Glutamatergic neuron (in vitro differentiated cells): ENCODE results near the gene COL20A1. TPM values are rescaled to one million over a fixed set of nuclear protein-coding genes. Genes with fewer than 3 reads are reported as not detected.

Source experiments
- DNase-seq: peaks from one replicate; pipeline ENCODE4 v3.0.0; 2022
- H3K27ac Mint-ChIP-seq: one replicate; pipeline ENCODE4 v1.8.0; 2020; ENCODE audit warnings: mild to moderate bottlenecking, mixed read lengths, inconsistent platforms; ENCODE audit not compliant: unreplicated experiment
- H3K27me3 Mint-ChIP-seq: one replicate; pipeline ENCODE4 v1.8.0; 2020; ENCODE audit warnings: mild to moderate bottlenecking, moderate library complexity, mixed read lengths, inconsistent platforms; ENCODE audit not compliant: unreplicated experiment
- H3K36me3 Mint-ChIP-seq: one replicate; pipeline ENCODE4 v1.8.0; 2020; ENCODE audit warnings: mild to moderate bottlenecking, mixed read lengths, inconsistent platforms; ENCODE audit not compliant: unreplicated experiment
- H3K4me1 Mint-ChIP-seq: one replicate; pipeline ENCODE4 v1.8.0; 2020; ENCODE audit warnings: mild to moderate bottlenecking, low read depth, mixed read lengths, inconsistent platforms; ENCODE audit not compliant: unreplicated experiment
- H3K4me3 Mint-ChIP-seq: one replicate; pipeline ENCODE4 v1.8.0; 2020; ENCODE audit warnings: mild to moderate bottlenecking, mixed read lengths, inconsistent platforms; ENCODE audit not compliant: unreplicated experiment
- H3K9me3 Mint-ChIP-seq: one replicate; pipeline ENCODE4 v1.8.0; 2020; ENCODE audit warnings: mild to moderate bottlenecking, moderate library complexity, mixed read lengths, inconsistent platforms; ENCODE audit not compliant: unreplicated experiment
- total RNA-seq: library from RNA; stranded (reverse); fragmentation: NEBNext Ultra II Directional; extraction: Animal tissue kit (Norgen Biotek cat#: 25700); gene quantifications from one replicate; pipeline ENCODE4 v1.2.1, GENCODE V29; 2021; ENCODE audit not compliant: unreplicated experiment
- TF ChIP-seq, protein P1 (sequence below): fragments of 200-600 bp; sonication (generic); IDR thresholded peaks from one replicate; pipeline ENCODE4 v1.5.0; 2021; ENCODE audit not compliant: partially characterized antibody, unreplicated experiment

COL20A1 gene
- total RNA-seq, 1 donor from 2014 or later: 2.1 TPM

DNA sequence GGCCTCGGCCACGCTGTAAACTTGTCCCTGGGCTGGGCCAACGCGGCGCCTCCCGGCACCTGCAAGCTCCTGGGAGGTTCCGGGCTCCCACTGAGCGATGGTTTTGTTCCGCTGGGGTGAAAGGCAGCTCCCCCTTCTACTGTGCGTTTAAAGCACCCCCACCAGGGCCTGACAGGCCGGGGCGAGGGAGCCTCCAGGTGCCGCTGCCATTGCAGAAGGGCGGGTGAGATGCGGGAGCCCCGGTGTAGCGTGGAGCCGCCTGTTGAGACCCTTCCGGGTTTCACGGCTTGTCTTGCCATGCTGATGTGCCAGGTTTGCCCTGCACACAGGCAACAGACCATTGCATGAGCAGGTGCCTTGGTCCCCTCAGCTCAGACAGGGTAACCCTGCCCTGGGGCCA lies 2.9 kb downstream of the COL20A1 start:
- H3K36me3 Mint-ChIP-seq: peaks cover 4% of the 10 kb centered on the region
- DNase-seq: no peak
- H3K9me3 Mint-ChIP-seq: peaks cover 7% of the 10 kb centered on the region
- TF ChIP-seq, protein P1, sequence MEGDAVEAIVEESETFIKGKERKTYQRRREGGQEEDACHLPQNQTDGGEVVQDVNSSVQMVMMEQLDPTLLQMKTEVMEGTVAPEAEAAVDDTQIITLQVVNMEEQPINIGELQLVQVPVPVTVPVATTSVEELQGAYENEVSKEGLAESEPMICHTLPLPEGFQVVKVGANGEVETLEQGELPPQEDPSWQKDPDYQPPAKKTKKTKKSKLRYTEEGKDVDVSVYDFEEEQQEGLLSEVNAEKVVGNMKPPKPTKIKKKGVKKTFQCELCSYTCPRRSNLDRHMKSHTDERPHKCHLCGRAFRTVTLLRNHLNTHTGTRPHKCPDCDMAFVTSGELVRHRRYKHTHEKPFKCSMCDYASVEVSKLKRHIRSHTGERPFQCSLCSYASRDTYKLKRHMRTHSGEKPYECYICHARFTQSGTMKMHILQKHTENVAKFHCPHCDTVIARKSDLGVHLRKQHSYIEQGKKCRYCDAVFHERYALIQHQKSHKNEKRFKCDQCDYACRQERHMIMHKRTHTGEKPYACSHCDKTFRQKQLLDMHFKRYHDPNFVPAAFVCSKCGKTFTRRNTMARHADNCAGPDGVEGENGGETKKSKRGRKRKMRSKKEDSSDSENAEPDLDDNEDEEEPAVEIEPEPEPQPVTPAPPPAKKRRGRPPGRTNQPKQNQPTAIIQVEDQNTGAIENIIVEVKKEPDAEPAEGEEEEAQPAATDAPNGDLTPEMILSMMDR: no peak
- H3K4me3 Mint-ChIP-seq: no peak overlapping the region
- H3K4me1 Mint-ChIP-seq: peaks cover 1% of the 10 kb centered on the region
- peaks cover 6% of the 10 kb centered on the region for H3K27me3 Mint-ChIP-seq
- no peak overlapping the region for H3K27ac Mint-ChIP-seq

DNA sequence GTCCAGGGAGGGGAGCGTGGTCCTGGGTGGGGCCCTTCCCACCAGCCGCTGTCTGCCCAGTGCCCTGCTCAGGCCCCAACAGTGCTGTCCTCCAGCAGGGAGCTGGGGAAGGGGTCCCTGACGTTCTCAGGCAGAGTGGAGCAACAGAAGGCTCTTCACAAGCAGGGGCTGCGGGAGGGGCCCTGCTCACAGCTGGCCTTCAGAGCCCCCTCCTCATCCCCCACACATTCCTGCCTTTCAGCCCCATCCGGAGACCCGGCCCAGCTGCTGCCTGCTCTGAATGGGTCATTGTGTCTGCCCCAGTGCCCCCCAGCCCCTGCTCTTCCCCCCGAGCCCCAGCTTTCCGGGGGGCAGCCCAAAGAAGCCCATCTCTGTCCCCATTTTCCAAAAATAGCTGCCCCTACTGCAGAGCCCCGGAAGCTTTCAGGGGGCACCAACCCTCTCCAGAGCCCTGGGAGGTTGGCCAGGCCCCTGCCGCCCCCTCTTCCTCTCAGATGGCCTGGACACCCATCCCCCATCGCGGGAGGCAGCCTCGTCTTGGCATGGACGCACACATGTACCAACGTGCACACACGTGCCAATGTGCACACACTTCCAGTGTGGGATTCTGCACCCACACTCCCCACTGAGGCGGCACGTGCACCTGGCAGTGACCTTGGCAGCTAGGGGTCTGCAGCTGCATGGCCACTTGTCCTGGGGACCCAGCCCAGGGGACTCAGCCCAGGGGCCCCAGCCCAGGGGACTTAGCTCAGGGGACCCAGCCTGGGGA lies 3.7 kb downstream of the COL20A1 start:
- no peak overlapping the region for H3K27ac Mint-ChIP-seq
- peaks cover 1% of the 10 kb centered on the region for H3K4me1 Mint-ChIP-seq
- no peak for DNase-seq
- H3K27me3 Mint-ChIP-seq: peaks cover 6% of the 10 kb centered on the region
- no peak overlapping the region for H3K4me3 Mint-ChIP-seq
- TF ChIP-seq, protein P1: no peak
- H3K36me3 Mint-ChIP-seq: peaks cover 4% of the 10 kb centered on the region
- H3K9me3 Mint-ChIP-seq: peaks cover 9% of the 10 kb centered on the region

DNA sequence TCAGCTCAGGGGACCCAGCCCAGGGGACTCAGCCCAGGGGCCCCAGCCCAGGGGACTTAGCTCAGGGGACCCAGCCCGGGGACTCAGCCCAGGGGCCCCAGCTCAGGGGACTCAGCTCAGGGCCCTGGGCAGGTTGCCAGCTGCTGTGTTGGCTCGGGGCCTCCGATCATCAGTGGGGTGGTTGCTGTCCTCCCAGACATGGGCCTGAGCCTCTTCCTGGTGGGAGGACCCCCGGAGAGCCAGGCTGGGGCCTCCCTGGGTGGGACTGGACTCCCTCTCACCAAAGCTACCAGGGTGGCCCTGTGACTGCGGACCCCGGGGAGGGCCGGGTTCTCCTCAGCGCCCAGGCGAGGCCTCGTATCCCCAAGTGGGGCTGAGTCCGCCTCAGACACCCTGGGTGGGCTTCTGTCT lies 4.4 kb downstream of the COL20A1 start:
- no peaks in the 10 kb centered on the region for H3K4me1 Mint-ChIP-seq
- H3K27me3 Mint-ChIP-seq: peaks cover 6% of the 10 kb centered on the region
- no peak for DNase-seq
- TF ChIP-seq, protein P1: no peak
- no peak overlapping the region for H3K4me3 Mint-ChIP-seq
- H3K36me3 Mint-ChIP-seq: peaks cover 4% of the 10 kb centered on the region
- H3K27ac Mint-ChIP-seq: no peak overlapping the region
- H3K9me3 Mint-ChIP-seq: peaks cover 6% of the 10 kb centered on the region

DNA sequence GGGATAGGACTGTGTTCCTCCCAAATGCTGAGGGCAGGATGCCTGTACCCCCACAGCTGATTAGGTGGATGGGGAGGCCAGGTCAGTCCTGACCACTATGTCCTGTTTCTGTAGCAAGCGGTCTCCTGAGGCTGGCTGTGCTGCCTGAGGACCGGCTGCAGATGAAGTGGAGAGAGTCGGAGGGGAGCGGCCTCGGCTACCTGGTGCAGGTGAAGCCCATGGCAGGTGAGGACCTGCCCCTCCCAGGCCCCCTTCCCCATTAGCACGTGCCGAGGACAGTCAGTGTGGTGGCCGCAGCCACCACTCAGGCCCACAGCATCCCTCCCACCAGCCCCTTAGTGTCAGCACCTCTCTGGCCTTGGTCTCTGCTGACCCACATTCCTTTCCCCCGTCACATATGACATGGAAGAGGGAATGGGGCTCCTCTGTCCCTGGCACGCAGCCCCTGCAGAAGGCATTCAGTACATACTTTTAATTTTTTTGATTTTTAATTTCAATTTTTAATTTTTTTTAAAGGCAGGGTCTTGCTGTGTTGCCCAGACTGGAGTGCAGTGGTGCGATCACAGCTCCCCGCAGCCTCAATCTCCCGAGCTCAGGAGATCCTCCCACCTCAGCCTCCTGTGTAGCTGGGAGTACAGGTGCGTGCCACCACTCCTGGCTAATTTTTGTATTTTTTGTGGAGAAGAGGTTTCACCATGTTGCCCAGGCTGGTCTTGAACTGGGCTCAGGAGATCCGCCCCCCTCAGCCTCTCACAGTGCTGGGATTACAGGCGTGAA lies 5.0 kb downstream of the COL20A1 start:
- no peak for DNase-seq
- no peak overlapping the region for H3K4me3 Mint-ChIP-seq
- peaks cover 4% of the 10 kb centered on the region for H3K36me3 Mint-ChIP-seq
- peaks cover 9% of the 10 kb centered on the region for H3K27me3 Mint-ChIP-seq
- H3K4me1 Mint-ChIP-seq: no peaks in the 10 kb centered on the region
- H3K9me3 Mint-ChIP-seq: peaks cover 6% of the 10 kb centered on the region
- H3K27ac Mint-ChIP-seq: no peak overlapping the region
- TF ChIP-seq, protein P1: no peak
